ENCODE measurements around the gene PRSS22. TPM values are rescaled to one million over a fixed set of nuclear protein-coding genes. Genes with fewer than 3 reads are reported as not detected.

The PRSS22 gene
- total RNA-seq, 4 donors from 2014 or later, result not detected

DNA sequence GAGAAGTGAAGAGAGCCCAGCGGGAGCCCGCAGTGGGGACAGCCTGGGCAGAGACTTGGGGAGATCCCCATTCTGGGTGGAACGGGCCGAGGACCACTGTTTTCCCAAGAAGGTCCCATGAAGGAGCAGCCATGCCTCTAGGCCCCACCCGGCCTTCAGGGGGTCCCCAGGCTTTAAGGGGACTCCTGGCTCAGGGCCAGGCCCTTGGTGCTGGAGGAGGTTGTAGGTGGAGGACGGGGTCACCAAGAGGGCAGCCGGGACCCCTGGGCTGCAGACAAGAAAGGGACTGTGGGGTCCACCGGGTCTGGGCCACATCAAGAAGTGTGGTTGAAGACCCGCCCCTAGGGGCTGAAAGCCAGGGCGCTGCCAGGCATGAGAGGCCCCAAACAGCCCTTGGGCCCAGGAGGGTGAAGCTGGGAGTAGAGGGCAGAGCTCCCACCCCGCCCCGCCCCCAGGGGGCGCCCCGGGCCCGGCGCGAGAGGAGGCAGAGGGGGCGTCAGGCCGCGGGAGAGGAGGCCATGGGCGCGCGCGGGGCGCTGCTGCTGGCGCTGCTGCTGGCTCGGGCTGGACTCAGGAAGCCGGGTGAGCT, 41.1 kb downstream of the PRSS22 start, which contains the start of gene PRSS21:
PRSS21 (plus strand) TSS at position 487 of the 589 bp plus-strand sequence; CDS start at position 519, 32 bp downstream.
- DNase-seq (ENCODE audit: extremely low spot score), result no peak
- Histone ChIP-seq H3K27me3 (peaks cover 0 to 90% (median 4%) of the 10 kb centered on the region in 4 donors), H3K9me3 (no peaks in the 10 kb centered on the region), H3K27ac (replicated peaks in 1 of 4) (no peak within 1 kb of the TSS), H3K4me3 (no peak within 1 kb of the TSS), H3K4me1 (peaks cover 0 to 5% (median 0%) of the 10 kb centered on the region in 4 donors), H3K36me3 (no peaks in the 10 kb centered on the region)
- intact Hi-C loops (cut with DNase I), result no loop called here
- TF ChIP-seq POLR2A (IDR thresholded peaks at IDR 0.05; ENCODE audit: low read depth) (no peak), EP300 (IDR thresholded peaks at IDR 0.05) (no peak)
- TF ChIP-seq, protein P1, sequence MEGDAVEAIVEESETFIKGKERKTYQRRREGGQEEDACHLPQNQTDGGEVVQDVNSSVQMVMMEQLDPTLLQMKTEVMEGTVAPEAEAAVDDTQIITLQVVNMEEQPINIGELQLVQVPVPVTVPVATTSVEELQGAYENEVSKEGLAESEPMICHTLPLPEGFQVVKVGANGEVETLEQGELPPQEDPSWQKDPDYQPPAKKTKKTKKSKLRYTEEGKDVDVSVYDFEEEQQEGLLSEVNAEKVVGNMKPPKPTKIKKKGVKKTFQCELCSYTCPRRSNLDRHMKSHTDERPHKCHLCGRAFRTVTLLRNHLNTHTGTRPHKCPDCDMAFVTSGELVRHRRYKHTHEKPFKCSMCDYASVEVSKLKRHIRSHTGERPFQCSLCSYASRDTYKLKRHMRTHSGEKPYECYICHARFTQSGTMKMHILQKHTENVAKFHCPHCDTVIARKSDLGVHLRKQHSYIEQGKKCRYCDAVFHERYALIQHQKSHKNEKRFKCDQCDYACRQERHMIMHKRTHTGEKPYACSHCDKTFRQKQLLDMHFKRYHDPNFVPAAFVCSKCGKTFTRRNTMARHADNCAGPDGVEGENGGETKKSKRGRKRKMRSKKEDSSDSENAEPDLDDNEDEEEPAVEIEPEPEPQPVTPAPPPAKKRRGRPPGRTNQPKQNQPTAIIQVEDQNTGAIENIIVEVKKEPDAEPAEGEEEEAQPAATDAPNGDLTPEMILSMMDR (IDR thresholded peaks at IDR 0.05), result peak in 1 of 3 experiments; percentile 6
- 64% methylated on average over 8 of the region's 28 CpGs for WGBS

DNA sequence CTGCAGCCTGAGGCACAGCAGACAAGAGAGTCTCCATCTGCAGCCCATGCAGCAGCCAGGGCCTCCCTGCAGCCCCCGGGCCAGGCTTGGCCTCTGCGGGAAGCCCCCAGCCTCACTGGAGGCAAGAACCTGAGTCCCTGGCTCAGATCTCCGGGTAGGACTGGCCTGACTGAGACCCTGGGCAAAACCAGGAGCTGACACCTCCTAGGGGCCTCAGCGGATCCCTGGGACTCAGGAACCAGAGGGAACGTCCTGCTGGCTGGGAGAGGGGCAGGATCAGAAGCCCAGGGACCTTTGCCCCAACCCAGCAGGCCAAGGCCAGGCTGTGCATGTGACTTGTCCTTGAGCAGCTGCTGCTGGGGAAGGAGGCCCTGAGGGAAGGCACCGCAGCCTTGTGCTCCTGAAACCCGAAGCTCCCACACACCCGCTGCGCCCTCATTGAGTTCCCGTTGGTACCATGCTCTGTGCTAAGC, 42.6 kb downstream of the PRSS22 start:
- no peak for DNase-seq (ENCODE audit: extremely low spot score)
- intact Hi-C loops (cut with DNase I), result no loop called here
- Histone ChIP-seq H3K4me1 (peaks cover 0 to 5% (median 0%) of the 10 kb centered on the region in 4 donors), H3K27ac (replicated peaks in 1 of 4) (no peak overlapping the region), H3K36me3 (no peaks in the 10 kb centered on the region), H3K27me3 (peaks cover 0 to 92% (median 4%) of the 10 kb centered on the region in 4 donors), H3K4me3 (no peak overlapping the region), H3K9me3 (no peaks in the 10 kb centered on the region)
- TF ChIP-seq, protein P1 (IDR thresholded peaks at IDR 0.05), result no peak
- TF ChIP-seq POLR2A (IDR thresholded peaks at IDR 0.05; ENCODE audit: low read depth) (no peak), EP300 (IDR thresholded peaks at IDR 0.05) (no peak), POLR2AphosphoS5 (IDR thresholded peaks at IDR 0.05) (no peak)
- WGBS, result 75% methylated on average over 7 of the region's 10 CpGs

DNA sequence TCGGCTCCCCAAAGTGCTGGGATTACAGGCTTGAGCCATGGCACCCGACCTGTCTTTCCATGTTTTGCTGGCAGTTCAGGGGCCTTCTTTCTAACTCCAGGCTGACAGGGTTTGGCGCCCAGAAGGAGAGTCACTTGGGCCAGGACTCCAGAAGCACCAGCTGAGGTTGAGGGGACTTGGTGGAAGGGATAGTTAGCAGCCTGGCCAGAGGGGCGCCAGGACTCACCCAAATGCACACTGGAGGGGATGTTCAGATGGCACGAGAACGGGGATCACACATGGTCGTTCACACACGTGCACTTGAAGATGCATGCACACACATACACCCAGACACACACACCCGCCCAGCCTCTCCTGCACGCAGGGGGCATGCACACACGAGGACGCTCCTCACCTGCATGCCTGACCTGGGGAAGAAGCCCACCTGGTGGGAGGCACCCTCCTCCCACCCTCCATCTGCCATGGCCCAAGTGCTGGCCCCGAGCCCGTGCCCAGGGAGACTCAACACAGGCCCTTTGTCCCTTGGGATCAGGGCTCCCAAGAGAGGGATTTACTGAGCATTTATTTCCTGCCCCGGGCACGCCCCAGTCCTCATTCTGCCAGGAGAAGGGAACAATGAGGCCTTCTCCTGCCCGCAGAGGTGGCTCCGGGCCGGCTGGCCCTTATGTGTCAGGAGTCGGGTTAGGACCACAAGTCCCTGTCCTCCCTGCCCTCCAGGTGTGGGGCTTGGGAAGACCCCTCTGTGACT, 43.2 kb downstream of the PRSS22 start:
- H3K27me3 ChIP-seq, result peaks cover 0 to 91% (median 4%) of the 10 kb centered on the region in 4 donors
- H3K4me1 ChIP-seq, result peaks cover 0 to 5% (median 0%) of the 10 kb centered on the region in 4 donors
- no peaks in the 10 kb centered on the region for H3K36me3 ChIP-seq
- 90% methylated on average over 17 of the region's 20 CpGs for WGBS
- TF ChIP-seq EP300 (IDR thresholded peaks at IDR 0.05) (no peak), POLR2A (IDR thresholded peaks at IDR 0.05; ENCODE audit: low read depth) (no peak), POLR2AphosphoS5 (IDR thresholded peaks at IDR 0.05) (no peak)
- TF ChIP-seq, protein P1 (IDR thresholded peaks at IDR 0.05), result no peak
- H3K4me3 ChIP-seq, result no peak overlapping the region
- H3K27ac ChIP-seq (replicated peaks in 1 of 4), result no peak overlapping the region
- no peak for DNase-seq (ENCODE audit: extremely low spot score)
- no peaks in the 10 kb centered on the region for H3K9me3 ChIP-seq
- intact Hi-C loops (cut with DNase I), result no loop called here

DNA sequence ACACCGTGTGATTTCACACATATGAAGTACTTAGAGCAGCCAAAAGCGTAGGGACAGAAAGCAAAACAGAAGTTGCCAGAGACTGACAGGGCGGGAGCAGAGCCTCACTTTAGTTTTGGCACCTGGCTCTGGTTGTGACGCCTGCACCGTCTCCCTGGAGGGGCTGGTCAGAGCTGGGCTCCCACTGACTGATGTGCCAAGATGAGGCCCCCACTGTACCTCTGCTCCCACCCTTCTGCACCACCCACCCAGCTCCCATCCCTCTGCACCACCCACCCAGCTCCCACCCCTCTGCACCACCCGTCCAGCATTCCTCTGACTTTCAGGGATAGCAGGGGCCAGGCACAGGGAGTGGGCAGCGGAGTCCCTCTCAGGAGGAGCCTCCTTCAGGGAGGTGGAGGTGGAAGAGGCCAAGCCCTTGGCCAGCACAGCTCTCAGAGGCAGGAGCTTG, 44.2 kb downstream of the PRSS22 start:
- no peaks in the 10 kb centered on the region for H3K9me3 ChIP-seq
- peaks cover 0 to 5% (median 0%) of the 10 kb centered on the region in 4 donors for H3K4me1 ChIP-seq
- DNase-seq (ENCODE audit: extremely low spot score), result no peak
- H3K4me3 ChIP-seq, result no peak overlapping the region
- H3K27me3 ChIP-seq, result peaks cover 0 to 82% (median 4%) of the 10 kb centered on the region in 4 donors
- intact Hi-C loops (cut with DNase I), result no loop called here
- H3K36me3 ChIP-seq, result no peaks in the 10 kb centered on the region
- 59% methylated on average over 7 of the region's 7 CpGs for WGBS
- TF ChIP-seq, protein P1 (IDR thresholded peaks at IDR 0.05), result no peak
- TF ChIP-seq POLR2A (IDR thresholded peaks at IDR 0.05; ENCODE audit: low read depth) (no peak), POLR2AphosphoS5 (IDR thresholded peaks at IDR 0.05) (no peak), EP300 (IDR thresholded peaks at IDR 0.05) (no peak)
- H3K27ac ChIP-seq (replicated peaks in 1 of 4), result no peak overlapping the region

Measured in esophagus muscularis mucosa (tissue), 4 donors.